ENCODE measurements around the gene CPVL.

CPVL gene

GRCh38 chr7:29109358-29109757, 37.0 kb downstream of the CPVL start:
- no peak for DNase-seq (ENCODE audit: low read depth)
- H3K4me3 ChIP-seq (ENCODE audit: control insufficient read depth, low read depth, low read length), result no peak overlapping the region
- TF ChIP-seq, protein P1, sequence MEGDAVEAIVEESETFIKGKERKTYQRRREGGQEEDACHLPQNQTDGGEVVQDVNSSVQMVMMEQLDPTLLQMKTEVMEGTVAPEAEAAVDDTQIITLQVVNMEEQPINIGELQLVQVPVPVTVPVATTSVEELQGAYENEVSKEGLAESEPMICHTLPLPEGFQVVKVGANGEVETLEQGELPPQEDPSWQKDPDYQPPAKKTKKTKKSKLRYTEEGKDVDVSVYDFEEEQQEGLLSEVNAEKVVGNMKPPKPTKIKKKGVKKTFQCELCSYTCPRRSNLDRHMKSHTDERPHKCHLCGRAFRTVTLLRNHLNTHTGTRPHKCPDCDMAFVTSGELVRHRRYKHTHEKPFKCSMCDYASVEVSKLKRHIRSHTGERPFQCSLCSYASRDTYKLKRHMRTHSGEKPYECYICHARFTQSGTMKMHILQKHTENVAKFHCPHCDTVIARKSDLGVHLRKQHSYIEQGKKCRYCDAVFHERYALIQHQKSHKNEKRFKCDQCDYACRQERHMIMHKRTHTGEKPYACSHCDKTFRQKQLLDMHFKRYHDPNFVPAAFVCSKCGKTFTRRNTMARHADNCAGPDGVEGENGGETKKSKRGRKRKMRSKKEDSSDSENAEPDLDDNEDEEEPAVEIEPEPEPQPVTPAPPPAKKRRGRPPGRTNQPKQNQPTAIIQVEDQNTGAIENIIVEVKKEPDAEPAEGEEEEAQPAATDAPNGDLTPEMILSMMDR (conservative IDR thresholded peaks at IDR 0.05; ENCODE audit: control insufficient read depth, insufficient read depth, low read depth, low read length), result no peak

DNA sequence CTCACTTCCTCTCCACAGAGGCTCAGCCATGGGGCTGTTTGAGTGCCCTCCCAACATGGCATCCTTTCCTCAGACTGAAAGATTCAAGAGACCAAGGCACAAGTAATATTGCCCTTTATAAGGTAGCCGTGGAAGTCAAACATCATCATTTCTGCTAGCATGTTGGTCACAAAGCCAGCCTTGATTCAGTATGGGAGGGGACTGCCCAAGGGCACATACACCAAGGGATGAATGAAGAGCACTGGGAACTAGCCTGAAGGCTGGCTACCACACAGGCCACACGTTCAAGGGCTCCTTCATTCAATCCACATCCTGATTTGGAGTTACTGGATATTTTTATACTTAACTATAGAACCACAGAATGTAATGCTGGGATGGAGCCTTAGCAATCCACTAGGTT, 39.3 kb downstream of the CPVL start:
- TF ChIP-seq, protein P1 (conservative IDR thresholded peaks at IDR 0.05; ENCODE audit: control insufficient read depth, insufficient read depth, low read depth, low read length), result no peak
- DNase-seq (ENCODE audit: low read depth), result no peak
- H3K4me3 ChIP-seq (ENCODE audit: control insufficient read depth, low read depth, low read length), result no peak overlapping the region

GRCh38 chr7:29106669-29106988, 39.7 kb downstream of the CPVL start:
- no peak for DNase-seq (ENCODE audit: low read depth)
- H3K4me3 ChIP-seq (ENCODE audit: control insufficient read depth, low read depth, low read length), result no peak overlapping the region
- TF ChIP-seq, protein P1 (conservative IDR thresholded peaks at IDR 0.05; ENCODE audit: control insufficient read depth, insufficient read depth, low read depth, low read length), result no peak

GRCh38 chr7:29105752-29106668, 40.3 kb downstream of the CPVL start:
- peak; percentile 69 for DNase-seq (ENCODE audit: low read depth)
- TF ChIP-seq, protein P1 (conservative IDR thresholded peaks at IDR 0.05; ENCODE audit: control insufficient read depth, insufficient read depth, low read depth, low read length), result peak; percentile 95
- no peak overlapping the region for H3K4me3 ChIP-seq (ENCODE audit: control insufficient read depth, low read depth, low read length)

DNA sequence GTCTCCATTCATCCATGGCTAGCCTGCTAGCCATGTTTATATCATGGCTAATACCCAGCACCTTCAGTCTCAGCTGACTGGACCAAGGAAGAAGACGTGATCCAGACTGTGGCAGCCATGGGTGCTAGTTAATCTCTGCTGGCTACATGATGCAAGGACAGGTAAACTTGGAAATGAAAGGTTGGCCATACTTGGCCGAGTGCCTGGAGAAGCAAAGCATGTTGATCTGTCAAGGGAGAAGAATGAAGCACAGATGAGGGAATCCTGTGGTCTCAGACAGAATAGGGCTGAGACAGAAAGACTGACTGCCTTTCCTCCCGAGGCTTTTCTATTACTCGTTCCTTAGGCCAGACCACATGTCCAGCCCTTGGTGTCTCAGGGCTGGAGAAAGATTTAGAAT, 41.1 kb downstream of the CPVL start:
- DNase-seq (ENCODE audit: low read depth), result no peak
- no peak overlapping the region for H3K4me3 ChIP-seq (ENCODE audit: control insufficient read depth, low read depth, low read length)
- TF ChIP-seq, protein P1 (conservative IDR thresholded peaks at IDR 0.05; ENCODE audit: control insufficient read depth, insufficient read depth, low read depth, low read length), result no peak

GRCh38 chr7:29102558-29103151, 43.7 kb downstream of the CPVL start:
- peak; percentile 70 for DNase-seq (ENCODE audit: low read depth)
- TF ChIP-seq, protein P1 (conservative IDR thresholded peaks at IDR 0.05; ENCODE audit: control insufficient read depth, insufficient read depth, low read depth, low read length), result peak; percentile 77
- H3K4me3 ChIP-seq (ENCODE audit: control insufficient read depth, low read depth, low read length), result no peak overlapping the region
